Measurements from ENCODE around the gene SPATA32.

Gene SPATA32

DNA sequence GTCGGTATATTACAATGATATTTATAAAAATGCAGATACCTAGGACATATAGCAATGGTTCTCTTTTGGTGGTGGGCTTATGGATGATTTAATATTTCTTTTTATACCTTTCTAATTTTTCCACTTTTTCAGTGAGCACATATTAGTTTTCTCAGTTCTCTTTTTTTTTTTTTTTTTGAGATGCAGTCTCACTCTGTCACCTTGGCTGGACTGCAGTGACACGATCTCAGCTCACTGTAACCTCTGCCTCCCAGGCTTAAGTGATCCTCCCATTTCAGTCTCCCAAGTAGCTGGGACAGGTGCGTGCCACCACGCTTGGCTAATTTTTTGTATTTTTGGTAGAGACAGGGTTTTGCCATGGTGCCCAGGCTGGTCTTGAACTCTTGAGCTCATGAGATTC, 39.8 kb upstream of the SPATA32 start:
- Histone ChIP-seq H3K4me1 (peaks cover 16% of the 10 kb centered on the region), H3K4me3 (ENCODE audit: low read depth, low read length) (no peak overlapping the region), H3K9me3 (no peaks in the 10 kb centered on the region), H3K27me3 (no peaks in the 10 kb centered on the region), H3K36me3 (no peaks in the 10 kb centered on the region; the same call in 1 of the 2 replicates)
- TF ChIP-seq, protein P1, sequence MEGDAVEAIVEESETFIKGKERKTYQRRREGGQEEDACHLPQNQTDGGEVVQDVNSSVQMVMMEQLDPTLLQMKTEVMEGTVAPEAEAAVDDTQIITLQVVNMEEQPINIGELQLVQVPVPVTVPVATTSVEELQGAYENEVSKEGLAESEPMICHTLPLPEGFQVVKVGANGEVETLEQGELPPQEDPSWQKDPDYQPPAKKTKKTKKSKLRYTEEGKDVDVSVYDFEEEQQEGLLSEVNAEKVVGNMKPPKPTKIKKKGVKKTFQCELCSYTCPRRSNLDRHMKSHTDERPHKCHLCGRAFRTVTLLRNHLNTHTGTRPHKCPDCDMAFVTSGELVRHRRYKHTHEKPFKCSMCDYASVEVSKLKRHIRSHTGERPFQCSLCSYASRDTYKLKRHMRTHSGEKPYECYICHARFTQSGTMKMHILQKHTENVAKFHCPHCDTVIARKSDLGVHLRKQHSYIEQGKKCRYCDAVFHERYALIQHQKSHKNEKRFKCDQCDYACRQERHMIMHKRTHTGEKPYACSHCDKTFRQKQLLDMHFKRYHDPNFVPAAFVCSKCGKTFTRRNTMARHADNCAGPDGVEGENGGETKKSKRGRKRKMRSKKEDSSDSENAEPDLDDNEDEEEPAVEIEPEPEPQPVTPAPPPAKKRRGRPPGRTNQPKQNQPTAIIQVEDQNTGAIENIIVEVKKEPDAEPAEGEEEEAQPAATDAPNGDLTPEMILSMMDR (IDR thresholded peaks at IDR 0.05; ENCODE audit: low read depth, low read length) = no peak
- no peak for DNase-seq

DNA sequence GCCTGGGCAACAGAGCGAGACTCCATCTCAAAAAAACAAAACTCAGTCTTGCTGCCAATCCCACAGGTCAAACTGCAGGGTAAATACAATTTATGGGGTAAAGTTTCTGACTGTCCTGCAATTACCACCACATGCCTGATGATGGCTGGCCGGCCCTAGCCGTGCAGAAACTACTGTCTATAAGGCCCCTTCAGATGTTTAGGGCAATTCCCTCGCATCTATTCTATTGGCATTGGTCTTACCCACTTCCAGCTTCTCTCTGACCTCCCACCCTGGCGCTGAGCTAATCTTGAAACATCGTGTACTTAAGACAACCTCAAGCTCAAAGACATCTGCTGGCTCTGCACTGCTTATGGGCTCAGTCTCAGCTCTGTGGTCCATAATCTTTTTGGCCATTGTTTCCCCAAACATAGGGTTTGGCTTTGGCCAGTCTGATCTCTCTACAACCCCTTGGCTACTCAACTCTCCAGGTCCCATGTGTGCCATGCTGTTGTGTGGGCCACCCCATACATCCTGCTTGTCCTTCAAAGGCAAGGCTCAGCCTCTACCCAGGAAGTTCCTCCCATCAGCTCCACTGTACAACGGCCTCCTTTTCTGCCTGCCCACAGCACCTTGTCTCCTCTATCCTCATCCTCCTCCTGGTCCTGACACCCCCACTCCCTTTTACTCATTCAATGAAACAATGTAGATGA, 38.3 kb upstream of the SPATA32 start:
- TF ChIP-seq, protein P1 (IDR thresholded peaks at IDR 0.05; ENCODE audit: low read depth, low read length) = no peak
- H3K36me3 ChIP-seq = no peaks in the 10 kb centered on the region; the same call in 1 of the 2 replicates
- DNase-seq = no peak
- no peaks in the 10 kb centered on the region for H3K9me3 ChIP-seq
- no peaks in the 10 kb centered on the region for H3K27me3 ChIP-seq
- peaks cover 20% of the 10 kb centered on the region for H3K4me1 ChIP-seq
- no peak overlapping the region for H3K4me3 ChIP-seq (ENCODE audit: low read depth, low read length)

DNA sequence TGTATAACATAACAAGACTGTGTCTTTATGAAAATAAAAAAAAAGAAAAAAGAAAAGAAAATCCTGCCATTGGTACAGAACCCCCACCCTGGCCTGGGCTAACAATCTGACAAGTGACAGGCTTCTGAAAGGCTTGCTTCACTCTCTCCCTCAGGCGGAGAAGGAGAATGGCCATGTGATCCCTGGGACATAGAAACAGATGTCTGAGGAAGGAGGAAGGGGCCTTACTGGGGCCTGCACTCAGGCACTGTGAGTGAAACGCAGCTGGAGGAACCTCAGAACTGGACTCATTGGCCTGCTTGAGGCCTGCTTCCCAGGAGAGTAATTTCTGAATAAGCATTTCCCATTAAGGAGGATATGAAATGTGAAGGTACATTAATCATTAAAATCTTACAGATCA, 37.5 kb upstream of the SPATA32 start:
- no peaks in the 10 kb centered on the region for H3K9me3 ChIP-seq
- DNase-seq = peak; percentile 64
- peaks cover 28% of the 10 kb centered on the region for H3K4me1 ChIP-seq
- H3K4me3 ChIP-seq (ENCODE audit: low read depth, low read length) = no peak overlapping the region
- TF ChIP-seq, protein P1 (IDR thresholded peaks at IDR 0.05; ENCODE audit: low read depth, low read length) = no peak
- no peaks in the 10 kb centered on the region for H3K27me3 ChIP-seq
- no peaks in the 10 kb centered on the region; the same call in 1 of the 2 replicates for H3K36me3 ChIP-seq

DNA sequence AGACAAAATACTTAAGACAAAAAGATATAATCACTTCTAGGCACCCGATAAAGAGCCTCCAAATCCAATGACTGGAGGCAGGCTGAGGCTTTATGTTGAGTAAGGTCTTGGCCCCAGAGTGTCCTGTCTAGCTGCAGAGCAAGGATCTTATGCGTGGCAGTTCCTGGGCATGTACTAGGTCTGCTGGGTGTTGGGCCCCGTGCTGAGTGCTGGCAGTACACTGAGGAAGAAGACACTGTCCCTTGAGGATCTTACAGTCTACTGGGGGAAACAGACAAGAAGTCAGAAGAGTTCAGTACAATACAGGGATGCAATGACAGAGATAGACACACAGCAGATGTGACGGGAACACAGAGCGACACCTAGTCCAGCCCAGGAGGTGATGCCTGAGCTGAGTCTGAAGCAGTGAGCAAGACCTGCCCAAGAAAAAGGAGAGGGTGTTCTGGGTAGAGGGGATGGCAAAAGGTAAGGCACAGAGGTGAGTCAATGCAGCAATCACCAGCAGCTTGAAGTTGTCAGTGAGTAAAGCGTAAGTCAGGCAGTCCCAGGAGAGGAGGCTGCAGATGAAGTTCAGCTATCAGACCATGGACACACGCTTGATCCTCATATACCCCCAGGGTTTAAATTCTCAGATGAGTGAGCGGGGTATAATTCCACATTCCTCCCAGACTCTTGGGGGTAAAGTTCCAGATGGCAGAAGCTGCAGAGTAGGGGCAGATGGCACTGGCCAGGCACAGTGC, 36.8 kb upstream of the SPATA32 start:
- DNase-seq = peak; percentile 37
- Histone ChIP-seq H3K4me1 (peaks cover 34% of the 10 kb centered on the region), H3K4me3 (ENCODE audit: low read depth, low read length) (no peak overlapping the region), H3K36me3 (no peaks in the 10 kb centered on the region; the same call in 1 of the 2 replicates), H3K9me3 (no peaks in the 10 kb centered on the region), H3K27me3 (no peaks in the 10 kb centered on the region)
- TF ChIP-seq, protein P1 (IDR thresholded peaks at IDR 0.05; ENCODE audit: low read depth, low read length) = no peak

DNA sequence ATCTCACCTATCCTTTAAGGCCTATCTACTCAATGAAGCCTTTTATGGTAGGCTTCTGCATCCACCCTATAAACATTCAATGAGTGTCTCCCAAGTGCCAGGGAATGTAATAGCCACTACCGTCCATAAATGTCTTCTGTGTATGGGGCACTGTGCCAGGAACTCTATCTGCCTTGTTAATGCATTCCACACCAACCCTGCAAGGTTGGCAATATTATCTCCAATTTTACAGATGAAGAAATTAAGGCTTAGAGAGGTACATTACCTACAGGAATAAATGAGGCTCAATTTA, 34.9 kb upstream of the SPATA32 start:
- H3K9me3 ChIP-seq = no peaks in the 10 kb centered on the region
- DNase-seq = no peak
- TF ChIP-seq, protein P1 (IDR thresholded peaks at IDR 0.05; ENCODE audit: low read depth, low read length) = no peak
- H3K36me3 ChIP-seq = no peaks in the 10 kb centered on the region; the same call in 1 of the 2 replicates
- H3K4me1 ChIP-seq = peaks cover 46% of the 10 kb centered on the region
- no peak overlapping the region for H3K4me3 ChIP-seq (ENCODE audit: low read depth, low read length)
- H3K27me3 ChIP-seq = no peaks in the 10 kb centered on the region

All from BE2C (cell line).